HG03175 (cell line): ENCODE measurements around the gene PTCD3.

Source experiments
- ATAC-seq: cut with Tn5 transposase; IDR thresholded peaks from one replicate; pipeline ENCODE4 v1.9.1; 2021; ENCODE audit warnings: mild to moderate bottlenecking, moderate library complexity; ENCODE audit not compliant: unreplicated experiment

PTCD3 gene

DNA sequence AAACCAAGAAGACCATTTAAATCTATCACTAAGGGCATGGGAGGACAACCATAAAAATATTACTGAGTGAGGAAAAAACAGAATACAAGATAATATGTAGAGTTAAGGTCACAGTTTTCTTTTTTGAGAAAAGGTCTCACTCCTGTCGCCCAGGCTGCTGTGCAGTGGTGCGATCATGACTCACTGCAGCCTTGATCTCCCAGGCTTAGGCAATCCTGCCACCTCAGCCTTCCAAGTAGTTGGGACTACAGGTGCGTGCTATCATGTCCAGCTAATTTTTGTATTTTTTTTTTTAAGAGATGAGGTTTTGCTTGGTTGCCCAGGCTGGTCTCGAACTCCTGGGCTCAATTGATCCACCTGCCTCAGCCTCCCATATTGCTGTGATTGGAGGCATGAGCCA is 24.3 kb upstream of the PTCD3 start:
- no peak for ATAC-seq

GRCh38 chr2:86082756-86083155 is 23.3 kb upstream of the PTCD3 start:
- no peak for ATAC-seq

DNA sequence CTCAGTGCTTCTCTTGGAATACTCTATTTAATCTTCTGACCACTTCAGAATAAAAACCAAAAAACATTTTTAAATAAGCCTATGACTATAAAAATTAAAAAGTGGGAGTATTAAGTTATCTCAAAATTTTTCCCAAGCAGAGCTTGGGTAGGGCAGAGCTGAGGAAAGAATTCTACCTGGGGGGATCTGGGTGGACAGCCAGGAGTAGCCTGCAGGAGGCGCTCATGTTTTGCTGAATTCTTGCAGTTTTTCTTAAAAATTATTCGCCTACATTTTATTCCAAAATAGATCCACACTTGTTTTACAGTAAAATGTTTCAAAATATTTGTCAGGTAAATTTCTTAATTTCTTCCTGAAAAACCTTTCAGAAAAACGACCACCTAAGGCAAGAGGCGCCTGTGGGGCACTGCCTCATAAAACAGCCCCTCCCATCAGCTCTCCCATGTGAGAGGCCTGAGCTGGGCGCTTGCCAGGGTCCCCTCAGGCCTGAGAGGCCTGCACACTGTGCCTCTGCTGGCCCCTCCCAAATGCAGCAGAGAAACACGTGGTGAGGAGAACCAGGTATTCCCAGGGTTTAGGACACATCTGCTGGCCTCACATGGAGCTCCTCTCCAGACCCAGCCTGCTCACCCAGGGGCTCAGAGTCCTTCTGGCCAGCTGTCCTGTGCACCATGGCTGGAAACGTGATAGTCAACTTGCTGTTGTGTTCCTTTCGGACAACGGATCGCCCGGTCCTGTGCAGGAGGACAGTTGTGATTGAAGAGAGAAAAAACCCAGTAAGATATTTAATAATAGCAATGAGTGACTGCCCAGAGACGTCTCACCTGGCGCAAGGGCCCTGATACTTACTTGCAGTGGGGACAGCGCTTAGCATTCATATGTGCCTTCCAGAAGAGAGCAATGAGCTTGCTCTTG is 17.8 kb upstream of the PTCD3 start:
- no peak for ATAC-seq

DNA sequence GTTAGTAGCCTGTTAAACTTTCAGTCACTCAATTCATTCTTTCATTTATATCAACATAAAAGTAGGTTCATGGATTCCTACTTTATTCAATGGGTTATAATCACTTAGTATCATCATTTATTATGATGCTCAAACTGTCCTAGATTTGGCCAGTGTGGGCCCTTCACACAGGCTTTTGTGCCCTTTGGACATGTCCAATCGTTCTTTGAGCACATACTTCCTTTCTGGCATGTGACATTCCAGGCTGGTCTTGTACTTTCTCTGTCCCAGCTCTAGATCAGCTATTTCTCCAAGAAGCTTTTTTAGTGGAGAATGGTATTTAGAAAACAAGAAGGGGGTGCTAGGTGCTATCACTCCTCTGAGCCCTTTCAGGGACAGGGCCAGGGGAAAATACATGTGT is 11.8 kb upstream of the PTCD3 start:
- no peak for ATAC-seq

- ATAC-seq, result no peak
Observed at GRCh38 chr2:86097114-86097896, 8.7 kb upstream of the PTCD3 start.

GRCh38 chr2:86097913-86098312 is 8.1 kb upstream of the PTCD3 start:
- no peak for ATAC-seq

- ATAC-seq, result no peak
Observed at GRCh38 chr2:86102157-86102556, 3.9 kb upstream of the PTCD3 start.

- peak; percentile 75 for ATAC-seq
Observed at GRCh38 chr2:86105252-86105968, 625 bp upstream of the PTCD3 start, which contains the start of gene POLR1A. Gene POLR1A (minus strand): TSS chr2:86105886. CDS start chr2:86105776, 110 bp downstream.

DNA sequence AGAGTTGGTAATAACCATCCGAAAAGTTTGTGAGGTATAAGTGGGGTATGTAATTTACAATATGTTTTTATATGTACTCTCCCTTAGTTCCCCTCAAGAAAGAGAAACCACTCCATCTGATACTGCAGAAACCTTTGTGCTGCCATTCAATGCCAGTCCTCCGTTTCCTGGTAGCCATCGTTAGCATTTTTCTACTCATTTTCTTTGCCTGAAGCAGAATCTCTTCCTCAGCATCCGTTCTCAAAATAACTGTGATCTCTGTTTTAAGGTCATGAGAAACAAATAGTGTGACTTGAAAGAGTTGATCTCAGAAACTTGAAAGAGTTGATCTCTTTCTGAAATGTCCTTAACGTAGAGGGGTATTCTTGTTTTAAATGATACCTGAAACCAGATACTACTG is 996 bp downstream of the PTCD3 start:
- no peak for ATAC-seq

- ATAC-seq, result no peak
Observed at GRCh38 chr2:86118130-86118529, 12.1 kb downstream of the PTCD3 start.

GRCh38 chr2:86123328-86123925 is 17.4 kb downstream of the PTCD3 start:
- ATAC-seq, result no peak

DNA sequence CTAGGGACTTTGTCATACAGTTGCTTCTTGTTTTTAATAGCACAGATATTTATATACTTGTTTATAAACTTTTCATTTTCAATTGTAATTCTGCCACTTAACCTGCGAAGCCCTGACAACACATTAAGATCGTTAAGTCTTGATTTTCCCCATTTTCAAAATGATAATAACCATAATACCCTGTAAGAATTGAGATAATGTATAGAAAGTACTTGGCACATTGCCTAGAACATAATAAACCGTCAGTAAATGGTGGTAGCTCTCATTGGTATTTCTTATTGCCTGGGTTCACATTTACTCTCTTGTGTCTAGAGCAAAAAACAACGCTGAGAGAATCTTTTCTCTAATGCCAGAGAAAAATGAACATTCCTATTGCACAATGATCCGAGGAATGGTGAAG is 18.6 kb downstream of the PTCD3 start:
- no peak for ATAC-seq

- no peak for ATAC-seq
Observed at GRCh38 chr2:86134709-86135108, 28.7 kb downstream of the PTCD3 start.

GRCh38 chr2:86135653-86136052 is 29.6 kb downstream of the PTCD3 start:
- ATAC-seq, result no peak

- ATAC-seq, result no peak
Observed at GRCh38 chr2:86136141-86136540, 30.1 kb downstream of the PTCD3 start.

DNA sequence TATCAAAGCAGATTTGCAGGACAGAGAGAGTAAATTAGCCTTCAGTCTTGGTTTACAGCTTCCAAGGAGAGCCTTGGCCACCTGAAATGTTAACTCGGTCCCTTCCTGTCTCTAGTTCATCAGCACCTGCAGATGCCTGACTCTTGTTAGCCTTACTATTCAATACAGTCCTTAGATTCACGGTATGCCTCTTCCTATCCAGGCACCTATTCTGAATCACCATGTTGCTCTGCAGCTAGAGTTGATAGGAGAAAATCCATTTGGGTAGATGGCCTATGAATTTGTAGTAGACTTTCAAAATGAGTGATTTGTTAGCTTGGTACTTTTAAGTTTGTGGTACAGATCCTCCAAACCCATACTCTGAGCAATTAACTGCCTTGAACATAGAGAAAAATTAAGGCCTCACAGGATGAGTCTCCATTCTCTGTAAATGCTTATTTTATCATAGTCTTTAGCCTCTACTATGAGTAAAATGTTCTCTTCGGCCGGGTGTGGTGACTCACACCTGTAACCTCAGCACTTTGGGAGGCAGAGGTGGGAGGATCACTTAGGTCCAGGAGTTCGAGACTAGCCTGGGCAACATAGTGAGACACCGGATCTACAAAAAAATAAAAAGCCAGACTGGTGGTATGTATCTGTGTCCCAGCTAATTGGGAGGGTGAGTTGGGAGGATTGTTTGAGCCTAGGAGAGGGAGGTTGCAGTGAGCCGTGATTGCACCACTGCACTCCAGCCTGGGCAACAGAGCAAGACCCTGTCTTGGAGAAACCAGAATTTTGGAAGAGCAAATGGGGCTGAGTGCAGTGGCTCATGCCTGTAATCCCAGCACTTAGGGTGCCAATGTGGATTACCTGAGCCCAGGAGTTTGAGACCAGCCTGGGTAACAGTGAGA is 32.9 kb downstream of the PTCD3 start:
- no peak for ATAC-seq

DNA sequence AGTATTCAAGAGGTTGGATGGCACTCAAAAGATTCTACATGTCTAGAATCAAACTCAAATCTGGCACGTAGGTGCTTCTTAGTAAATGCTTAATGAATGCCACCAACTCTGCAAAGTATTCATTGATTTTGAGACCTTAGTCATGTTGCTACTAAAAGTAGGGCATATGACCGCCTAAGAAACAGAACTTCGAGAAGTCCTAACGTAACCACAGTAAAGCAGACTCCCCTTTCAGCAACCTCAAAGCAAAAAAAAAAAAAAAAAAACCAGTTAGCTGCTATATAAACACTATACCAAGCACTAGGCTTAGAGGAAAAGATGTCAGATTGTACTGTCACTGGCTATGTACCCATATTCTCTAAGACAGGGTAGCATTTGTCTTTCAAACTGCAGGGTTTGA is 33.9 kb downstream of the PTCD3 start:
- no peak for ATAC-seq

DNA sequence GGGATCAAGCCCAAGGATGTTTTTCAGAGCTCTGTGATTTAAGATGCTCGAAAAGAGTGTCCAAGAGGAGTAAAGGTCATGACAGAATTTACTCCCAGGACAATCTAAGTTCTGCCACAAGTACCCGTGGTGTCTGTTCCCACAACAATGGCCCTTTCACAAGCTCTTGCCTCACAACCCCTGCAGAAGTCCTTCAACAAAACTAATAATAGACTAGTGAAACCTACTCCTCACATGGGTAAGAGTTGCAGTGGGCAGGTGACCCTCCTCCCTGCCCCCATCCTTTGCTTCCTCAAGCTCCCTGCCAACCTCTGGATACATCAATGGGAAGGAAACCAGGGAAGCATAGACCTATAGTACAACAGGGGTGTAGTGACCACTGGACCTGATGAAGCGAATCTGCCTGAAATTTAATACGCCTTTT is 34.9 kb downstream of the PTCD3 start:
- no peak for ATAC-seq

GRCh38 chr2:86142436-86143257 is 36.6 kb downstream of the PTCD3 start:
- no peak for ATAC-seq
